Measurements from ENCODE around the gene NOL3.

The NOL3 gene

DNA sequence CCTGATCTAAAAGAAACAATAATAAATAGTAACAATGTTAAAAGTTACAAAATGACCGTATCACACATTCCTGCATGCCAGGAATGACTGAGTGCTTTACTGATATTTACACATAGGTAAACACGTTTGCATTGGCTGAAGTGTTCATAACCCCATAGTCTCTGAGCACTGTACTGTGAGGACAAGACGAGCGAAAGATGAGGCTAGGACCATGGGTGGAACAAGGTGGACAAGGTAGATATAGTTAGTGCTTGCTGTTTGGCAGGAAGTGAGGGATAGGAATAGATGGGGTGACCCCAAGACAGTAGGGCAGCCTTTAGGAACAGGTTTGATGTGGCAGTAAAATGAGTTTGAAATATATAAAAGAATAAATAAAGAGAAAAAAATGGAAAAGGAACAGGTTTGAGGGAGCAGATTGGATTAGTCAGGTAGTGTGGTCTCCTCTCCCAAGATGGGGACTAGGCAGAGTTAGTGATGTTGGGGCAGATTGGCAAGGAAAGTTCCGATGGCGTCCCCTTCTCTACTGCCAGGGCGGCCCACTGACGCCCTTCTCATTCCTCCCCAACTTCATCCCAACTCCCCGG lies 21.2 kb downstream of the NOL3 start:
- Histone ChIP-seq H3K9me3 (ENCODE audit: control insufficient read depth, low read length) (no peaks in the 10 kb centered on the region), H3K4ac (ENCODE audit: low read depth in 1 of 2, low read length in 2 of 2) (no peak overlapping the region), H3K27me3 (ENCODE audit: control insufficient read depth in 1 of 2, insufficient read depth in 1 of 2, low read length in 2 of 2) (no peaks in the 10 kb centered on the region), H3K79me1 (replicated peaks; ENCODE audit: low read length, poor library complexity, severe bottlenecking) (peaks cover 22% of the 10 kb centered on the region), H3K18ac (ENCODE audit: low read depth in 1 of 2, low read length in 2 of 2) (no peak overlapping the region), H2BK15ac (ENCODE audit: low read depth, poor library complexity, severe bottlenecking) (no peak overlapping the region), H3K9ac (ENCODE audit: low read length) (peak overlapping the region; percentile 98), H4K8ac (ENCODE audit: low read length) (peak overlapping the region; percentile 25), H4K91ac (ENCODE audit: low read length) (no peak overlapping the region), H3K36me3 (ENCODE audit: control insufficient read depth in 1 of 2, insufficient read depth in 2 of 2, low read depth in 1 of 2, low read length in 2 of 2) (peaks cover 33 to 34% of the 10 kb centered on the region in 2 experiments), H2AFZ (ENCODE audit: low read depth, low read length) (no peak overlapping the region), H2AK5ac (ENCODE audit: low read length, severe bottlenecking) (no peak overlapping the region), H2BK12ac (ENCODE audit: low read length in 2 of 2) (no peak overlapping the region), H2BK120ac (ENCODE audit: low read depth, low read length) (no peak overlapping the region), H3K4me2 (ENCODE audit: low read length, poor library complexity, severe bottlenecking) (peak overlapping the region; percentile 69), H2BK5ac (ENCODE audit: low read depth, low read length, poor library complexity, severe bottlenecking) (no peak overlapping the region), H3K4me1 (ENCODE audit: control insufficient read depth, insufficient read depth, low read depth, low read length) (peaks cover 31% of the 10 kb centered on the region), H3K27ac (ENCODE audit: low read length, poor library complexity, severe bottlenecking) (no peak overlapping the region), H3K14ac (ENCODE audit: low read length in 2 of 2) (no peak overlapping the region), H3K23ac (ENCODE audit: low read length in 2 of 2) (no peak overlapping the region), H3K4me3 (ENCODE audit: insufficient read depth in 1 of 2, low read depth in 1 of 2, low read length in 2 of 2) (peak overlapping the region in 1 of 2 experiments; percentile 99)
- 44% methylated on average over 9 of the region's 9 CpGs for WGBS
- DNase-seq: no peak

DNA sequence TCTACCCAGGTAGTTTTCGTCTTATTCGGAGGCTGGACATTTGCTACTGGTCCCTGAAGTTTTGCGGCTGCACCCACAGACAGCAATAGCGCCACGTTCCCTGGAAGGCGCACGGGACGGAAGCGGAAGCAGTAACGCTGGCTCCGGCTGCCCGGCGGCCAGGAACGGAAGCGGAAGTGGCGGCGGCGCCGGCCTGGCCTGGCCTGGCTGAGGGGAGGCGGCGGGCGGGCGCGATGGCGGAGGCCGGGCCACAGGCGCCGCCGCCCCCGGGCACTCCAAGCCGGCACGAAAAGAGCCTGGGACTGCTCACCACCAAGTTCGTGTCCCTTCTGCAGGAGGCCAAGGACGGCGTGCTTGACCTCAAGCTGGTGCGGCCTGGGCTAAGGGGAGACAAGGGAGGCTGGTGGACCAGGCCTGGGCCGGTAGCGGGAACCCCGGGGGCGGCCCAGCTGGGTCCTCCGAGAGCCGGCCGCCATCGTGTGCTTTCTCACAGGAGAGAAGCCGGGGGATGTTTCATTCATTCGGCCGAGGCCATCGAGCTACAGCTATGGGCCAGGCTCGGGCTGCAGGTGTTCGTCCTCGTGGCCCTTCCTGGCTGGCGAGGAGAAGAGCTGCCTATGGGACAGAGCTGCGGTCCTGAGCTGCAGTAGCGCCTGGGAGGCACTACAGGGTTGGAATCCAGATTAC lies 21.8 kb downstream of the NOL3 start, which contains the start of gene E2F4:
Gene E2F4, plus strand, starts transcription at position 161 of the 687 bp plus-strand sequence. Its CDS starts 73 bp downstream, at position 234.
- Histone ChIP-seq H2BK5ac (ENCODE audit: low read depth, low read length, poor library complexity, severe bottlenecking) (no peak within 1 kb of the TSS), H3K36me3 (ENCODE audit: control insufficient read depth in 1 of 2, insufficient read depth in 2 of 2, low read depth in 1 of 2, low read length in 2 of 2) (peaks cover 40% of the 10 kb centered on the region in 2 experiments), H3K4ac (ENCODE audit: low read depth in 1 of 2, low read length in 2 of 2) (peak within 1 kb of the TSS; percentile 62 to 88), H3K18ac (ENCODE audit: low read depth in 1 of 2, low read length in 2 of 2) (peak within 1 kb of the TSS; percentile 89 to 95), H3K27ac (ENCODE audit: low read length, poor library complexity, severe bottlenecking) (no peak within 1 kb of the TSS), H2BK120ac (ENCODE audit: low read depth, low read length) (no peak within 1 kb of the TSS), H2AFZ (ENCODE audit: low read depth, low read length) (peak within 1 kb of the TSS; percentile 81), H3K4me2 (ENCODE audit: low read length, poor library complexity, severe bottlenecking) (peak within 1 kb of the TSS; percentile 81), H2BK15ac (ENCODE audit: low read depth, poor library complexity, severe bottlenecking) (no peak within 1 kb of the TSS), H4K8ac (ENCODE audit: low read length) (peak within 1 kb of the TSS; percentile 97), H3K23ac (ENCODE audit: low read length in 2 of 2) (no peak within 1 kb of the TSS), H2BK12ac (ENCODE audit: low read length in 2 of 2) (no peak within 1 kb of the TSS), H3K4me1 (ENCODE audit: control insufficient read depth, insufficient read depth, low read depth, low read length) (peaks cover 26% of the 10 kb centered on the region), H3K27me3 (ENCODE audit: control insufficient read depth in 1 of 2, insufficient read depth in 1 of 2, low read length in 2 of 2) (no peaks in the 10 kb centered on the region), H3K14ac (ENCODE audit: low read length in 2 of 2) (peak within 1 kb of the TSS in 1 of 2 experiments; percentile 89), H3K9me3 (ENCODE audit: control insufficient read depth, low read length) (no peaks in the 10 kb centered on the region), H3K9ac (ENCODE audit: low read length) (peak within 1 kb of the TSS; percentile 98), H2AK5ac (ENCODE audit: low read length, severe bottlenecking) (no peak within 1 kb of the TSS), H3K4me3 (ENCODE audit: insufficient read depth in 1 of 2, low read depth in 1 of 2, low read length in 2 of 2) (peak within 1 kb of the TSS; percentile 97 to 99), H3K79me1 (replicated peaks; ENCODE audit: low read length, poor library complexity, severe bottlenecking) (peaks cover 24% of the 10 kb centered on the region), H4K91ac (ENCODE audit: low read length) (peak within 1 kb of the TSS; percentile 1)
- WGBS: under 1% methylated on average over 54 of the region's 54 CpGs
- DNase-seq: peak; percentile 93

DNA sequence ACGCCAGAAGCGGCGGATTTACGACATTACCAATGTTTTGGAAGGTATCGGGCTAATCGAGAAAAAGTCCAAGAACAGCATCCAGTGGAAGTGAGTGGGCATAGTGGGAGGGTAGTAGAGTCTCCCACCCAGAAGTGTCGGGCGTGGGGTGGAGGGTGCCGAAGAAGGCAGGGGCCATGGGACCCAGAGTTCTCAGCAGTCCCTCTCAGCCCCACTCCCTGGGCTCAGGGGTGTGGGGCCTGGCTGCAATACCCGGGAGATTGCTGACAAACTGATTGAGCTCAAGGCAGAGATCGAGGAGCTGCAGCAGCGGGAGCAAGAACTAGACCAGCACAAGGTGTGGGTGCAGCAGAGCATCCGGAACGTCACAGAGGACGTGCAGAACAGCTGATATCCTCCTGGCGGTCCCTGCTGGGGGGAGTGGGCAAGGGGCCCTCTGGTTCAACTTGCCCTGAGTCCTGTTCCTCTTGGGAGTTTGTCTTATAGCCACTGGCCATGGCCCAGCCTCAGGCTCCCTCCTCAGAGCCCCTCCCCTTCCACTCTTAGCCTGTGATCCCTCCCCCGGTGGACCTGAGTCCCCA lies 22.5 kb downstream of the NOL3 start:
- peak overlapping the region; percentile 81 for H3K4me2 ChIP-seq (ENCODE audit: low read length, poor library complexity, severe bottlenecking)
- no peak overlapping the region for H4K91ac ChIP-seq (ENCODE audit: low read length)
- no peaks in the 10 kb centered on the region for H3K27me3 ChIP-seq (ENCODE audit: control insufficient read depth in 1 of 2, insufficient read depth in 1 of 2, low read length in 2 of 2)
- no peak overlapping the region for H2BK12ac ChIP-seq (ENCODE audit: low read length in 2 of 2)
- H3K79me1 ChIP-seq (replicated peaks; ENCODE audit: low read length, poor library complexity, severe bottlenecking): peaks cover 27% of the 10 kb centered on the region
- 42% methylated on average over 17 of the region's 17 CpGs for WGBS
- H3K4ac ChIP-seq (ENCODE audit: low read depth in 1 of 2, low read length in 2 of 2): peak overlapping the region; percentile 30 to 62
- no peak for DNase-seq
- no peak overlapping the region for H2AFZ ChIP-seq (ENCODE audit: low read depth, low read length)
- H3K4me1 ChIP-seq (ENCODE audit: control insufficient read depth, insufficient read depth, low read depth, low read length): peaks cover 29% of the 10 kb centered on the region
- peak overlapping the region; percentile 97 for H4K8ac ChIP-seq (ENCODE audit: low read length)
- H3K9ac ChIP-seq (ENCODE audit: low read length): peak overlapping the region; percentile 98
- H2BK15ac ChIP-seq (ENCODE audit: low read depth, poor library complexity, severe bottlenecking): no peak overlapping the region
- H3K18ac ChIP-seq (ENCODE audit: low read depth in 1 of 2, low read length in 2 of 2): peak overlapping the region in 1 of 2 experiments; percentile 61
- no peak overlapping the region for H3K23ac ChIP-seq (ENCODE audit: low read length in 2 of 2)
- H3K14ac ChIP-seq (ENCODE audit: low read length in 2 of 2): peak overlapping the region in 1 of 2 experiments; percentile 63
- H3K9me3 ChIP-seq (ENCODE audit: control insufficient read depth, low read length): no peaks in the 10 kb centered on the region
- H3K36me3 ChIP-seq (ENCODE audit: control insufficient read depth in 1 of 2, insufficient read depth in 2 of 2, low read depth in 1 of 2, low read length in 2 of 2): peaks cover 47% of the 10 kb centered on the region in 2 experiments
- H2BK120ac ChIP-seq (ENCODE audit: low read depth, low read length): no peak overlapping the region
- no peak overlapping the region for H2AK5ac ChIP-seq (ENCODE audit: low read length, severe bottlenecking)
- H3K27ac ChIP-seq (ENCODE audit: low read length, poor library complexity, severe bottlenecking): no peak overlapping the region
- no peak overlapping the region for H2BK5ac ChIP-seq (ENCODE audit: low read depth, low read length, poor library complexity, severe bottlenecking)
- H3K4me3 ChIP-seq (ENCODE audit: insufficient read depth in 1 of 2, low read depth in 1 of 2, low read length in 2 of 2): peak overlapping the region; percentile 97 to 99

DNA sequence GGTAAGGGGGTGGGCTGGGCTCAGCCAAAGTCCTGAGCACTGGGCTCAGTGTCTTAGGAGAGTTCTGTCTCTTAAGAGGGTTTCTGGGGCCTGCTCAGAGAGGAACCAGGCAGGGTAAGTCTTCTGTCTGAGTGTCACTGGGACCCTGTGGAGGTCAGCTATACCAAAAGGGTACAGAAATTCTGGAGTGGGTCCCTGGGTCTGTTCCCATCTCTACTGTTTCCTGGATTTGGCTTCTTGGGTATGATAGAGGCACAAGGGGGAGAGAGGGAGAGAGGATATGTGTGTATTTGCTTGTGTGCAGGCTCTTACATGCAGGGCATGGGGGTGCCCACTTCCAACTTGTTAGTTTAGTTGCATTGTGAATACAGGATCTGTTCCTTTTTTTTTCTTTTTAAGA lies 23.2 kb downstream of the NOL3 start:
- no peak overlapping the region for H4K8ac ChIP-seq (ENCODE audit: low read length)
- no peak overlapping the region for H2AFZ ChIP-seq (ENCODE audit: low read depth, low read length)
- no peak overlapping the region for H3K4ac ChIP-seq (ENCODE audit: low read depth in 1 of 2, low read length in 2 of 2)
- H2AK5ac ChIP-seq (ENCODE audit: low read length, severe bottlenecking): no peak overlapping the region
- H3K4me1 ChIP-seq (ENCODE audit: control insufficient read depth, insufficient read depth, low read depth, low read length): peaks cover 33% of the 10 kb centered on the region
- peak overlapping the region; percentile 25 for H3K4me2 ChIP-seq (ENCODE audit: low read length, poor library complexity, severe bottlenecking)
- no peak overlapping the region for H2BK5ac ChIP-seq (ENCODE audit: low read depth, low read length, poor library complexity, severe bottlenecking)
- peaks cover 54% of the 10 kb centered on the region in 2 experiments for H3K36me3 ChIP-seq (ENCODE audit: control insufficient read depth in 1 of 2, insufficient read depth in 2 of 2, low read depth in 1 of 2, low read length in 2 of 2)
- H3K79me1 ChIP-seq (replicated peaks; ENCODE audit: low read length, poor library complexity, severe bottlenecking): peaks cover 28% of the 10 kb centered on the region
- H3K27ac ChIP-seq (ENCODE audit: low read length, poor library complexity, severe bottlenecking): no peak overlapping the region
- peak overlapping the region in 1 of 2 experiments; percentile 22 for H2BK12ac ChIP-seq (ENCODE audit: low read length in 2 of 2)
- no peak overlapping the region for H3K23ac ChIP-seq (ENCODE audit: low read length in 2 of 2)
- H3K9ac ChIP-seq (ENCODE audit: low read length): peak overlapping the region; percentile 98
- no peak overlapping the region for H3K14ac ChIP-seq (ENCODE audit: low read length in 2 of 2)
- H3K9me3 ChIP-seq (ENCODE audit: control insufficient read depth, low read length): no peaks in the 10 kb centered on the region
- no peaks in the 10 kb centered on the region for H3K27me3 ChIP-seq (ENCODE audit: control insufficient read depth in 1 of 2, insufficient read depth in 1 of 2, low read length in 2 of 2)
- H4K91ac ChIP-seq (ENCODE audit: low read length): no peak overlapping the region
- no peak overlapping the region for H3K18ac ChIP-seq (ENCODE audit: low read depth in 1 of 2, low read length in 2 of 2)
- no peak overlapping the region for H2BK120ac ChIP-seq (ENCODE audit: low read depth, low read length)
- no peak for DNase-seq
- no peak overlapping the region for H2BK15ac ChIP-seq (ENCODE audit: low read depth, poor library complexity, severe bottlenecking)
- peak overlapping the region in 1 of 2 experiments; percentile 99 for H3K4me3 ChIP-seq (ENCODE audit: insufficient read depth in 1 of 2, low read depth in 1 of 2, low read length in 2 of 2)
